Stimulated activated CD4-positive, alpha-beta T cell treated with anti-CD3 and anti-CD28 coated beads, Interleukin-2, amount 100 ng/mL, for 48 hours (primary cell): Measurements from ENCODE around the gene HNRNPUL2.
A peak's percentile ranks its signal among the peaks of the same experiment; 100 is the strongest.
"Not testable (repeated sequence)": the region's sequence is repeated elsewhere in the genome, so short reads cannot be mapped to it uniquely, and the experiment has no call there.

Source experiments
- DNase-seq, 2 donors: peaks; one replicate each; pipeline ENCODE4 v3.0.0-alpha.2; 2020

HNRNPUL2 gene

GRCh38 chr11:62726156-62726914 lies 922 bp downstream of the HNRNPUL2 start:
- peak in 1 of 2 donors; percentile 10 for DNase-seq

- DNase-seq = no peak
Measured at GRCh38 chr11:62725646-62726045, 1.6 kb downstream of the HNRNPUL2 start.

- DNase-seq = no peak
Measured at GRCh38 chr11:62724171-62724570, 3.1 kb downstream of the HNRNPUL2 start.

- DNase-seq = no peak
Measured at GRCh38 chr11:62721994-62722393, 5.3 kb downstream of the HNRNPUL2 start.

- no peak for DNase-seq
Measured at GRCh38 chr11:62719302-62719978, 7.8 kb downstream of the HNRNPUL2 start.

GRCh38 chr11:62716816-62717215 lies 10.4 kb downstream of the HNRNPUL2 start:
- DNase-seq = no peak

- no peak for DNase-seq
Measured at GRCh38 chr11:62716206-62716605, 11.1 kb downstream of the HNRNPUL2 start.

- no peak for DNase-seq
Measured at GRCh38 chr11:62715150-62716130, 11.8 kb downstream of the HNRNPUL2 start.

GRCh38 chr11:62713343-62713742 lies 13.9 kb downstream of the HNRNPUL2 start:
- DNase-seq = no peak

GRCh38 chr11:62712861-62713260 lies 14.4 kb downstream of the HNRNPUL2 start:
- DNase-seq = no peak

- DNase-seq = no peak
Measured at GRCh38 chr11:62712276-62712812, 14.9 kb downstream of the HNRNPUL2 start.

- DNase-seq = no peak
Measured at GRCh38 chr11:62710001-62710345, 17.3 kb downstream of the HNRNPUL2 start.

- peak; percentile 89 to 91 for DNase-seq
Measured at GRCh38 chr11:62709247-62710000, 17.8 kb downstream of the HNRNPUL2 start.

- no peak for DNase-seq
Measured at GRCh38 chr11:62708793-62709192, 18.5 kb downstream of the HNRNPUL2 start.

GRCh38 chr11:62708392-62708791 lies 18.9 kb downstream of the HNRNPUL2 start:
- no peak for DNase-seq

GRCh38 chr11:62707277-62707861 lies 19.9 kb downstream of the HNRNPUL2 start, which contains the start of the genes BSCL2 and GNG3:
BSCL2 (minus strand) TSS chr11:62707424; CDS start chr11:62707195, 229 bp downstream.
GNG3 (plus strand) TSS chr11:62707676; CDS start chr11:62708296, 620 bp downstream.
- DNase-seq = no peak

- no peak for DNase-seq
Measured at GRCh38 chr11:62706850-62707247, 20.4 kb downstream of the HNRNPUL2 start.

GRCh38 chr11:62705880-62706849 lies 21.1 kb downstream of the HNRNPUL2 start:
- peak; percentile 93 to 97 for DNase-seq

- DNase-seq = no peak
Measured at GRCh38 chr11:62705413-62705812, 21.8 kb downstream of the HNRNPUL2 start.

- not testable (repeated sequence) for DNase-seq
Measured at GRCh38 chr11:62703921-62704320, 23.3 kb downstream of the HNRNPUL2 start.
